Measurements from ENCODE around the gene MAGEA11.

- TF ChIP-seq POLR2A (IDR thresholded peaks at IDR 0.05; ENCODE audit: low read depth, low read length) (no peak), MAZ (IDR thresholded peaks at IDR 0.05; ENCODE audit: borderline replicate concordance, low read depth, low read length) (no peak), BHLHE40 (IDR thresholded peaks at IDR 0.05; ENCODE audit: low read depth, low read length) (no peak)
- TF ChIP-seq, protein P1, sequence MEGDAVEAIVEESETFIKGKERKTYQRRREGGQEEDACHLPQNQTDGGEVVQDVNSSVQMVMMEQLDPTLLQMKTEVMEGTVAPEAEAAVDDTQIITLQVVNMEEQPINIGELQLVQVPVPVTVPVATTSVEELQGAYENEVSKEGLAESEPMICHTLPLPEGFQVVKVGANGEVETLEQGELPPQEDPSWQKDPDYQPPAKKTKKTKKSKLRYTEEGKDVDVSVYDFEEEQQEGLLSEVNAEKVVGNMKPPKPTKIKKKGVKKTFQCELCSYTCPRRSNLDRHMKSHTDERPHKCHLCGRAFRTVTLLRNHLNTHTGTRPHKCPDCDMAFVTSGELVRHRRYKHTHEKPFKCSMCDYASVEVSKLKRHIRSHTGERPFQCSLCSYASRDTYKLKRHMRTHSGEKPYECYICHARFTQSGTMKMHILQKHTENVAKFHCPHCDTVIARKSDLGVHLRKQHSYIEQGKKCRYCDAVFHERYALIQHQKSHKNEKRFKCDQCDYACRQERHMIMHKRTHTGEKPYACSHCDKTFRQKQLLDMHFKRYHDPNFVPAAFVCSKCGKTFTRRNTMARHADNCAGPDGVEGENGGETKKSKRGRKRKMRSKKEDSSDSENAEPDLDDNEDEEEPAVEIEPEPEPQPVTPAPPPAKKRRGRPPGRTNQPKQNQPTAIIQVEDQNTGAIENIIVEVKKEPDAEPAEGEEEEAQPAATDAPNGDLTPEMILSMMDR (conservative IDR thresholded peaks at IDR 0.05; ENCODE audit: low read depth, low read length): no peak
These were observed 30.7 kb upstream of the MAGEA11 start for GRCh38 chrX:149681182-149681581.
